Duodenal mucosa (tissue), 2 donors: ENCODE results near the gene CLDN8.

Experiments
- H3K27ac ChIP-seq: one replicate; pipeline ENCODE4 v1.7.0; 2013; ENCODE audit warnings: low read depth, low read length
- H3K27me3 ChIP-seq, 2 donors: one replicate each; pipeline ENCODE4 v1.7.0; 2013; ENCODE audit warnings: low read length in 2 of 2, control low read depth in 1 of 2; ENCODE audit not compliant: insufficient read depth in 2 of 2, control insufficient read depth in 1 of 2
- H3K36me3 ChIP-seq, 2 donors: one replicate each; pipeline ENCODE4 v1.7.0; 2013; ENCODE audit warnings: low read length in 2 of 2, control low read depth in 1 of 2; ENCODE audit not compliant: insufficient read depth in 2 of 2, control insufficient read depth in 1 of 2
- H3K4me1 ChIP-seq, 2 donors: one replicate each; pipeline ENCODE4 v1.7.0; 2013; ENCODE audit warnings: low read length in 2 of 2, control low read depth in 1 of 2; ENCODE audit not compliant: insufficient read depth in 2 of 2, control insufficient read depth in 1 of 2
- H3K4me3 ChIP-seq, 2 donors: one replicate each; pipeline ENCODE4 v1.7.0; 2013; ENCODE audit warnings: low read length in 2 of 2, low read depth in 1 of 2
- H3K9ac ChIP-seq, 2 donors: one replicate each; pipeline ENCODE4 v1.7.0; 2013; ENCODE audit warnings: low read length in 2 of 2, low read depth in 1 of 2
- H3K9me3 ChIP-seq, 2 donors: one replicate each; pipeline ENCODE4 v1.7.0; 2013; ENCODE audit warnings: low read length in 2 of 2, control low read depth in 1 of 2; ENCODE audit not compliant: control insufficient read depth in 1 of 2

CLDN8 gene

DNA sequence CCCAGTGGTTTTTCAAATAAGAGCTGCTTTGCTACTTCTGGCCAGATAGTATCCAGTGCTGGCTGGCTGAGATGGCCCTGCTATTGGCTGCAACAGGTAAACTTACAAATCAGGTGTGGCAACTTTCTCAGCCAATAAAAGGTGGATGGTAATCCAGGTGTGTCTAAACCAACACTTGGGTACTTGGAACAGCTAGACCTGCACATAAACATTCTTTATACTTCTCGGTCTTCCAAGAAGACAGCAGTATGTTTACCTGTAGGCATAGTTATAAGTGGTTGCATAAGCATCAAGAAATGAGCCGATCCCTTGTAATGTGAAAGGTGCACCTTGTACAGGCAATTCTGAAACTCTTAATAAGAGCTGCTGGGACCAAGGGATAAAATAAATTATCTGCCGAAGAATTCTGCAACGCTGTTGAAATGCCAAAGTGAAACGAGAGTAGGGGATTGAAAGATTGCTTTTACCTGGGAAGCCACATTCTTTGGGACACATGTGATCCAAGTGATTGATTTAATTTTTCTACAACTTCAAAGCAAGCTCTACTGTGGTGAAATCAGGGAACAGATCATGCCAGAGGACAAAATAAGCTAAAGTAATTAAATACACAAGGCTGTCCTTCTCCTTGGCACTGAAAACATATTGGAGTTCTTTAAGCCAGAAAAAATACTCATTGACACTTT is at the start of gene CLDN8:
CLDN8 (minus strand) TSS at position 57 of the 683 bp plus-strand sequence. CDS start 172 bp downstream, outside the sequence.
- Histone ChIP-seq H3K27ac (no peak within 1 kb of the TSS), H3K4me1 (no peaks in the 10 kb centered on the region), H3K36me3 (no peaks in the 10 kb centered on the region), H3K27me3 (no peaks in the 10 kb centered on the region), H3K4me3 (no peak within 1 kb of the TSS), H3K9me3 (no peaks in the 10 kb centered on the region), H3K9ac (no peak within 1 kb of the TSS)

DNA sequence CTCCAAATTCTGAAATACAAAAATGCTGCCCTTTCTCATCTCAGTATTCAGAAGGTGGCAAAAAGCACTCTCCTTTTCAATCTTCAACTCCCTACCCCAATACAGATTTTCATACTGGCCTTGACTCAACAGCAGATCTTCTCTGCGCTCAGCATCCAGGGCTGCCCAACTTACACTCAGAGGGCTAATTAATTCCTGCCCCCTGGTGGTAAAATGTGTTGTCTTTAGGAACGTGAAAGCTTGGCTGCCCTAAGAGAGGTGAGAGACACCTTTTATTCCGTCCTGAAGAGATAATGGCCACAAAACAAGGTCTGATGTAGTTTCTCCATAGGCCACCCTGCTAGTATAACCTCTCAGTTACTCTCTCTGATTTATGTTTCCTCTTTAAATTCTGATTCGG is 41.9 kb upstream of the CLDN8 start:
- no peak overlapping the region for H3K4me3 ChIP-seq
- H3K9ac ChIP-seq, result no peak overlapping the region
- no peak overlapping the region for H3K27ac ChIP-seq
- H3K9me3 ChIP-seq, result no peaks in the 10 kb centered on the region
- no peaks in the 10 kb centered on the region for H3K4me1 ChIP-seq
- no peaks in the 10 kb centered on the region for H3K36me3 ChIP-seq
- H3K27me3 ChIP-seq, result no peaks in the 10 kb centered on the region

DNA sequence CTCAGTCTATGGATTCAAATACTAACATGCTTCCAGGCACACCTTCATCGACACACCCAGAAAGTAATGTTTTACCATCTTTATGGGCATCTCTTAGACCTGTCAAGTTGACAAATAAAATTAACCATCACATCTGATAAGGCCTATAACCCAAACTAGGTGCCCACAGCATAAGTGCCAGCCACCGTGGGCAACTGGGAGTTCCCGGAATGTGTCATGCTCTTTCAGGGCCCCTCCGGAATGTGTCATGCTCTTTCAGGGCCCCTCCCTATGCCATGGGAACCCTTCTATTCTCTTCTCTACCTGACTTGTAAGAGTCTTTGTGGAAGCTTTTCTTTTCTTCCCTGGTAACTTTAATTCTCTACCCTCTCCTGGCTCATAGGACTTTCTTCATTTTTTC is 40.2 kb upstream of the CLDN8 start:
- Histone ChIP-seq H3K4me3 (no peak overlapping the region), H3K36me3 (no peaks in the 10 kb centered on the region), H3K27ac (no peak overlapping the region), H3K9ac (no peak overlapping the region), H3K27me3 (no peaks in the 10 kb centered on the region), H3K9me3 (peaks cover 0 to 2% of the 10 kb centered on the region in 2 donors), H3K4me1 (no peaks in the 10 kb centered on the region)

GRCh38 chr21:30255679-30256078 is 39.8 kb upstream of the CLDN8 start:
- no peaks in the 10 kb centered on the region for H3K36me3 ChIP-seq
- no peaks in the 10 kb centered on the region for H3K4me1 ChIP-seq
- H3K4me3 ChIP-seq, result no peak overlapping the region
- H3K27ac ChIP-seq, result no peak overlapping the region
- peaks cover 0 to 2% of the 10 kb centered on the region in 2 donors for H3K9me3 ChIP-seq
- H3K9ac ChIP-seq, result no peak overlapping the region
- no peaks in the 10 kb centered on the region for H3K27me3 ChIP-seq

- no peaks in the 10 kb centered on the region for H3K4me1 ChIP-seq
- H3K4me3 ChIP-seq, result no peak overlapping the region
- H3K27ac ChIP-seq, result no peak overlapping the region
- no peaks in the 10 kb centered on the region for H3K27me3 ChIP-seq
- peaks cover 0 to 2% of the 10 kb centered on the region in 2 donors for H3K9me3 ChIP-seq
- no peaks in the 10 kb centered on the region for H3K36me3 ChIP-seq
- H3K9ac ChIP-seq, result no peak overlapping the region
Measured at GRCh38 chr21:30251781-30252180, 35.9 kb upstream of the CLDN8 start.

- no peak overlapping the region for H3K4me3 ChIP-seq
- H3K9me3 ChIP-seq, result peaks cover 0 to 2% of the 10 kb centered on the region in 2 donors
- H3K27me3 ChIP-seq, result no peaks in the 10 kb centered on the region
- no peaks in the 10 kb centered on the region for H3K36me3 ChIP-seq
- no peak overlapping the region for H3K27ac ChIP-seq
- no peak overlapping the region for H3K9ac ChIP-seq
- no peaks in the 10 kb centered on the region for H3K4me1 ChIP-seq
Measured at GRCh38 chr21:30249936-30250335, 34.0 kb upstream of the CLDN8 start.

DNA sequence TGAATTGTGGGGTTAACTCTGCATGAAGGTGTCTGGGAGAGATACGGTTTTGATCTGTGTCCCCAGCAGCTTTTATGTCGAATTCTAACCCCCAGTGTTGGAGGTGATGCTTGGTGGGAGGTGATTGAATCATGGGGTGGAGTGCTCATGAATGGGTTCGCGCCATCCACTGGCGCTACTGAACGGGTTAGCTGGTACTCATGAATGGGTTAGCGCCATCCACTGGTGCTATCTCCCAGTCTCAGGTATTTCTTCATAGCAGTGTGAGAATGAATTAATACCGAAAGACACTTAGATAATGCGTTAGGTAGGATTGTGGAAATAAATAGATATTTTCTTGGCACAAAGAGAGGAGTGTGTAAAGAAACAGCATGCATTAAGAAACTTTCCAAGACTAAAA is 32.9 kb upstream of the CLDN8 start:
- no peaks in the 10 kb centered on the region for H3K27me3 ChIP-seq
- H3K27ac ChIP-seq, result no peak overlapping the region
- H3K4me3 ChIP-seq, result no peak overlapping the region
- H3K4me1 ChIP-seq, result no peaks in the 10 kb centered on the region
- peaks cover 0 to 2% of the 10 kb centered on the region in 2 donors for H3K9me3 ChIP-seq
- H3K36me3 ChIP-seq, result no peaks in the 10 kb centered on the region
- no peak overlapping the region for H3K9ac ChIP-seq

DNA sequence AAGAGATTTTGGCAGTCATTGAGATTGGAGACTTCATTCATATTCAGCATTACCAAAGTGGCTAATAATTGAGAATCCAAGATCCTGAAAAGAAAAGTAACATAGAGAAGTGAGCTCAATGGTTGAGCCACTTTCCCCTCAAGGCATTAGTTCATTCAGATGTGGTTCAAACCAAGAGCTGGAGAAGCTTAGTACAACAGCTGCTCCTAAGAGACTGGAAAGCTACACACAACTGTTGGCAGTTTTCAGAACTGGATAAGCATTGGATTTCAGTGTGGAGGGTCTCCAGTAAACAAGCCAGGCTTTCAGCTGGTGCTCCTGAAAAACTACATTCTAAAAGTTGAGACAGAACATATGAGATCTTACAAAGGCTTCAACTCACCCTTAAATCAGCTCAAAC is 29.2 kb upstream of the CLDN8 start:
- no peaks in the 10 kb centered on the region for H3K27me3 ChIP-seq
- no peak overlapping the region for H3K9ac ChIP-seq
- no peaks in the 10 kb centered on the region for H3K36me3 ChIP-seq
- H3K4me3 ChIP-seq, result no peak overlapping the region
- no peaks in the 10 kb centered on the region for H3K4me1 ChIP-seq
- H3K27ac ChIP-seq, result no peak overlapping the region
- H3K9me3 ChIP-seq, result no peaks in the 10 kb centered on the region

- Histone ChIP-seq H3K27me3 (no peaks in the 10 kb centered on the region), H3K36me3 (no peaks in the 10 kb centered on the region), H3K4me3 (no peak overlapping the region), H3K9me3 (no peaks in the 10 kb centered on the region), H3K9ac (no peak overlapping the region), H3K4me1 (no peaks in the 10 kb centered on the region), H3K27ac (no peak overlapping the region)
Measured at GRCh38 chr21:30243691-30244090, 27.8 kb upstream of the CLDN8 start.

DNA sequence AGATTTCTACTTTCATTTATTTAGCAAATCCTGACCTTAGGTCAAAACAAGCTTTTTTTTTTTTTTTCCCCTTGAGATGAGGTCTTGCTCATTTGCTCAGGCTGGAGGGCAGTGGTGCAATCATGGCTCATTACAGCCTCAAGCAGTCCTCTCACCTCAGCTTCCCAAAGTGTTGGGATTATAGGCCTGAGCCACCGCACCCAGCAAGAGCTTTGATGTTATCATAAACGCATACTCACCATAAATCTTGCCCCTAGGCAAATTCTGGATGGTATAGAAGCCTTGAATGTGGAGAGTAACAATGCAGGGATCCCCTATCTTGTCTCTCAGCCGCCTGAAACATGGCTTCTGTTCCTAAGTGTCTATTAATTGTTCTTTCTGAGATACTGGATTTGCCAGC is 24.8 kb upstream of the CLDN8 start:
- H3K4me1 ChIP-seq, result no peaks in the 10 kb centered on the region
- H3K27ac ChIP-seq, result no peak overlapping the region
- H3K4me3 ChIP-seq, result no peak overlapping the region
- H3K9ac ChIP-seq, result no peak overlapping the region
- H3K36me3 ChIP-seq, result no peaks in the 10 kb centered on the region
- H3K27me3 ChIP-seq, result no peaks in the 10 kb centered on the region
- no peaks in the 10 kb centered on the region for H3K9me3 ChIP-seq
